PC-9 (cell line): Measurements from ENCODE around the gene ADIPOR2.

Experiments used
- EZH2 ChIP-seq: fragments of 200-600 bp; sonication (generic); IDR thresholded peaks from 2 replicates; pipeline ENCODE4 v1.8.0; 2017; ENCODE audit warnings: antibody characterized with exemption, low read depth
- TF ChIP-seq, protein P1 (sequence below): fragments of 200-600 bp; sonication (generic); conservative IDR thresholded peaks from 2 replicates; pipeline ENCODE4 v1.6.1; 2017; ENCODE audit warnings: mixed run types, antibody characterized with exemption, mild to moderate bottlenecking, moderate library complexity

DNA sequence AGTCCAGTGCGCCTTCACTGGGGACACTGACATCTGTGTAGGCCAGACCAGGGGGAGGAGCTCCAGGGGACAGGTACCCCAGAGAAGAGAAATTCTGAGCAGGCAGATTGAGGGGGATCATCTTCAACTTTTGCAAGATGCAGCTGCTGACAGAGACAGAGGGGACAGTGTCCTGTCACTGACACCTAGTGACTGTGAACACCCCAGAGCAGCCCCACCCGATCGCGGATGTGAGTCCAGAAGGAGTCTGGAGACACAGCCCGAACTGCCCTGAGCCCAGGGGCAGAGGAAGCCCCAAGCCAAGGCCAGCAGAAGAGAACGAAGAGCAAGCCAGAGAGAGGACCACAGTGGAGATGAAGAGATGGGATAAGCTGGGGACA lies 107.8 kb downstream of the ADIPOR2 start:
- TF ChIP-seq, protein P1, sequence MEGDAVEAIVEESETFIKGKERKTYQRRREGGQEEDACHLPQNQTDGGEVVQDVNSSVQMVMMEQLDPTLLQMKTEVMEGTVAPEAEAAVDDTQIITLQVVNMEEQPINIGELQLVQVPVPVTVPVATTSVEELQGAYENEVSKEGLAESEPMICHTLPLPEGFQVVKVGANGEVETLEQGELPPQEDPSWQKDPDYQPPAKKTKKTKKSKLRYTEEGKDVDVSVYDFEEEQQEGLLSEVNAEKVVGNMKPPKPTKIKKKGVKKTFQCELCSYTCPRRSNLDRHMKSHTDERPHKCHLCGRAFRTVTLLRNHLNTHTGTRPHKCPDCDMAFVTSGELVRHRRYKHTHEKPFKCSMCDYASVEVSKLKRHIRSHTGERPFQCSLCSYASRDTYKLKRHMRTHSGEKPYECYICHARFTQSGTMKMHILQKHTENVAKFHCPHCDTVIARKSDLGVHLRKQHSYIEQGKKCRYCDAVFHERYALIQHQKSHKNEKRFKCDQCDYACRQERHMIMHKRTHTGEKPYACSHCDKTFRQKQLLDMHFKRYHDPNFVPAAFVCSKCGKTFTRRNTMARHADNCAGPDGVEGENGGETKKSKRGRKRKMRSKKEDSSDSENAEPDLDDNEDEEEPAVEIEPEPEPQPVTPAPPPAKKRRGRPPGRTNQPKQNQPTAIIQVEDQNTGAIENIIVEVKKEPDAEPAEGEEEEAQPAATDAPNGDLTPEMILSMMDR = no peak
- TF ChIP-seq EZH2 = no peak
